GM19351 (cell line): ENCODE measurements around the gene DRC7.

Experiments
- ATAC-seq: cut with Tn5 transposase; IDR thresholded peaks from one replicate; pipeline ENCODE4 v1.9.1; 2021; ENCODE audit warnings: mild to moderate bottlenecking, moderate library complexity; ENCODE audit not compliant: unreplicated experiment

Gene DRC7

GRCh38 chr16:57692636-57693035, 2.0 kb upstream of the DRC7 start:
- ATAC-seq: no peak

GRCh38 chr16:57693550-57693949, 1.1 kb upstream of the DRC7 start:
- no peak for ATAC-seq

GRCh38 chr16:57694231-57694724, 328 bp upstream of the DRC7 start:
- no peak for ATAC-seq

GRCh38 chr16:57695680-57696069, 1.1 kb downstream of the DRC7 start:
- no peak for ATAC-seq

GRCh38 chr16:57696240-57696639, 1.6 kb downstream of the DRC7 start:
- no peak for ATAC-seq

GRCh38 chr16:57697896-57698537, 3.4 kb downstream of the DRC7 start:
- no peak for ATAC-seq

- ATAC-seq: no peak
These were observed 4.3 kb downstream of the DRC7 start for GRCh38 chr16:57698812-57699405.

- ATAC-seq: no peak
These were observed 4.9 kb downstream of the DRC7 start for GRCh38 chr16:57699481-57699880.

GRCh38 chr16:57699899-57700298, 5.3 kb downstream of the DRC7 start:
- ATAC-seq: no peak

- ATAC-seq: no peak
These were observed 6.4 kb downstream of the DRC7 start for GRCh38 chr16:57700781-57701551.

- no peak for ATAC-seq
These were observed 7.3 kb downstream of the DRC7 start for GRCh38 chr16:57701759-57702371.

- ATAC-seq: no peak
These were observed 8.9 kb downstream of the DRC7 start for GRCh38 chr16:57703416-57704010.

- ATAC-seq: no peak
These were observed 9.7 kb downstream of the DRC7 start for GRCh38 chr16:57704011-57704904.

- no peak for ATAC-seq
These were observed 10.6 kb downstream of the DRC7 start for GRCh38 chr16:57704905-57705852.

- ATAC-seq: no peak
These were observed 12.1 kb downstream of the DRC7 start for GRCh38 chr16:57706717-57707116.

GRCh38 chr16:57707331-57707730, 12.7 kb downstream of the DRC7 start:
- ATAC-seq: no peak

GRCh38 chr16:57708168-57708567, 13.6 kb downstream of the DRC7 start:
- ATAC-seq: no peak

- no peak for ATAC-seq
These were observed 15.1 kb downstream of the DRC7 start for GRCh38 chr16:57709663-57710062.

- no peak for ATAC-seq
These were observed 16.7 kb downstream of the DRC7 start for GRCh38 chr16:57711346-57711745.
